ENCODE measurements around the gene RSPO4.

Gene RSPO4

GRCh38 chr20:946826-947225, 55.3 kb downstream of the RSPO4 start:
- no peak for TF ChIP-seq CTCF (IDR thresholded peaks at IDR 0.05)

DNA sequence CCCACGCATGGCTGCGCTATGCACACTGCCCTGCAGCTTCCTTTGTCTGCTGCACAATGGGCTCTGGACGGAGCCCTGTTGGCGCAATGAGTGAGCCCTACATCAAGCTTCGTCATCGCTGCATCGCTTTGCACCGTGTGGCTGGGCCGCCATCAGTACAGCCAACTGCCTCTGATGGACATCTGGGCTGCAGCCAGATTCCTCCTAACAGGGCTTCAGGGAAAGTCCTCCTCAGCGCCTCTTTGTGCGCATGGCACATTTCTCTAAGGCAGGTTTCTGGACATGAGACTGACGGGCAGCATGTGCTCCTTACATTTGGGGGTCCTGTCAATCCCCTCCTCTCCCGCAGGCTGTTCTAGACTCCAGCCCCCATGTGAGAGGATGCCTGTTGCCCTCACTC, 56.3 kb downstream of the RSPO4 start:
- TF ChIP-seq CTCF (IDR thresholded peaks at IDR 0.05), result no peak

- no peak for TF ChIP-seq CTCF (IDR thresholded peaks at IDR 0.05)
Observed at GRCh38 chr20:944774-945410, 57.2 kb downstream of the RSPO4 start.

- no peak for TF ChIP-seq CTCF (IDR thresholded peaks at IDR 0.05)
Observed at GRCh38 chr20:944148-944547, 58.0 kb downstream of the RSPO4 start.

DNA sequence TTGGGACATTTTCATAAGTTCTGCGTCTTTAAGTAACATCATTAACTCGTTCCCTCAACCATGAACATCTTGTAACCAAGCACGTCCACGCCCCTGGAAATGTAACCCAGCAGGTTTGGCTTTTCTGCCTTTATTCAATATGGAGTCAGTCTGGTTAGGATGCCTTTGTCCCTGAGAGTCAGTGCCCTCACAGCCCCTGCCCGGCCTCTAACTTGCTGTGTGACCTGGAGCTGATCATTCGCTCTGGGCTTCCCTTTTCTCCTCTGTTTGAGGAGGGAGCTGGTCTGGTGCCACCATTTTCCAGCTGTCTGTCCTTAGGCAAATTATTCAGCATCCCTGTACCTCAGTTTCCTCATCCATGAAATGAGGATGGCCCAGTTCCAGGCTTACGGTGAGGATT, 59.5 kb downstream of the RSPO4 start:
- no peak for TF ChIP-seq CTCF (IDR thresholded peaks at IDR 0.05)

DNA sequence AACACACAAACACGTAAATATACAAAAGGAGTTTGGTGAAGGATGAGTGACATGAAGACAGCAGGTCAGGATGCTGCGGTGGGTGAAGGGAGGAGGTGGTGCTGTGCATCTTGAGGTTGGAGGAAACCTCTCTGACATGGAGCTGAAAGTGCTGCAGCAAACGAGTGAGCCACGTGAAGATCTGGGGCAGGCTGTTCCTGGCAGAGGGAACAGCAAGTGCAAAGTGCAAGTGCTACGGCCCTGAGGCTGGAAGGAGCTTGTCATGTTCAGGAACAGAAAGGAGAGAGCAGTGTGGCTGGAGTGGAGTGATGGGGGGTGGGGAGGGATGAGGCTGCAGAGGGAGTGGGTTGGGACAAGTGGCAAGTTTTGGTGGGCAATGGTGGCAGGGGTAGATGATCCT, 61.2 kb downstream of the RSPO4 start:
- TF ChIP-seq CTCF (IDR thresholded peaks at IDR 0.05), result no peak

GRCh38 chr20:939606-940005, 62.5 kb downstream of the RSPO4 start:
- TF ChIP-seq CTCF (IDR thresholded peaks at IDR 0.05), result no peak
